Spleen (tissue), 3 donors: Measurements from ENCODE around the gene MED28.

Experiments
- POLR2A ChIP-seq, 3 donors: fragments of 450-650 bp; IDR thresholded peaks; one replicate each; pipeline ENCODE4 v1.5.1; 2017; ENCODE audit warnings: antibody characterized with exemption in 3 of 3, mild to moderate bottlenecking in 1 of 3
- POLR2AphosphoS5 ChIP-seq, 3 donors: sonication (generic); formaldehyde crosslinking; IDR thresholded peaks; one replicate each; pipeline ENCODE4 v1.5.1; 2017; ENCODE audit warnings: antibody characterized with exemption in 3 of 3

DNA sequence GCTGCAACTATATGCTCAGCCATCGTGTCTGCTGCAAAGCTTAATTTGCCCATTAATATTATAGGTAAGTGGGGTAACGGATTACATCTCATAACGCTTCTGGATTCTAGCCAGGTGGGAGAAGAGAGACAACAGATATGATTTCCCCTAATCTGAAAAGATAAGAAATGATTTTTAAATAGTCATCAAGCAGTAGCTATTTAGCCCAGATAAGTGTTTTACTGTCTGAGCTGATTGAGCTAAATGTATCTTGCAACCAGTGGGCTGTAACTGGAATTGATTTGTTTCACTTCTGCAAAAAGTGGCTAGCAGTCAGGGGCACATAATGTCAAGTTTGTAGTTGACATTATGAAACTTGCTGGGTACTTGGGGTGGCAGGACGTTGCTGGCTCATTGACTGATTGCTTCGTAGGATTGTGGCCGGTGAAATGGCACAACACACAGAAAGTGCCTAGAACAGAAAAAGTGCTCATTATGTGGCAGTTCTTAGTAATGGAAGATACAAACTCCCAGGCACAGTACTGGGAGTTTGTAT is 18.9 kb upstream of the MED28 start:
- TF ChIP-seq POLR2A (IDR thresholded peaks at IDR 0.05) (no peak), POLR2AphosphoS5 (IDR thresholded peaks at IDR 0.05) (peak in 1 of 3 donors; percentile 52)
